Measurements from ENCODE around the gene ALDH3B1.

ALDH3B1 gene

DNA sequence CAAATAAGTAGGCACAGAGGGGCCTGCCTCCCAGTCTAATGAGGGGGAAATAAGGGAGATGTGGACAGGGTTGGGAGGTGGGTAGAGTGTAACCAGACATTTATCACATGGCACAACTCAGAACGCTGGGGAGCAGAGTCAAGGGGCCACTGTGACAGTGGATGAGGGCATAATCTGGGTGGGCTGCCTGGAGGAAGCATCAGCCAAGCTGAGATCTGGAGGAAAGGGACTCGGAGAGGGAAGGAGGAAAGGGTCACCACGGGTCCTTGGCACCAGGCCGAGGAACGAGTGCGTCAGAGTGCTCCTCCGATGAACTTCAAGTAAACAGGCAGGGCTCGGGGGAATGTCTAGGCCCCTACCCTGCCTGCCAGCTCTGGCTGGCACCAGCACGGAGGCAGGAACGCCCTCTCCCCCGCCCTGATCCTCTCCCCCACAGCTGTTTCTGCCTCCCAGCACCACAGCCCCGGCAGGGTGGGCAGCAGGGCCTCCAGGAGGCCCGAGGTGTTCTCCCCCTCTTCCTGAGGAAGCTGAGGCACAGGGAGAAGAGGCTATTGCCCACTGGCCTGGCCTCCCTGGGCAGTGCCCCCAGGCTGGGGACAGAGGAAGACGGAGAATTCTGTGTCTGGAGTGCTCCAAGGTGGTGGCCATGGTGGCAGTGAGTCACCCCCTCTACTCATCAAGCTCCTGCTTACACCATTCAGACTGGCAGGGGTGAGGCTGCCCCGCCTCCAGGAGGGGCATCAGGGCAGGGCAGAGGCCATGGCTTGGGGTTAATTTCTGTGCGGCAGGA, 4.2 kb downstream of the ALDH3B1 start:
- no peak for DNase-seq

GRCh38 chr11:68014947-68015447, 4.9 kb downstream of the ALDH3B1 start:
- no peak for DNase-seq

- no peak for DNase-seq
Observed at GRCh38 chr11:68015467-68015866, 5.3 kb downstream of the ALDH3B1 start.

DNA sequence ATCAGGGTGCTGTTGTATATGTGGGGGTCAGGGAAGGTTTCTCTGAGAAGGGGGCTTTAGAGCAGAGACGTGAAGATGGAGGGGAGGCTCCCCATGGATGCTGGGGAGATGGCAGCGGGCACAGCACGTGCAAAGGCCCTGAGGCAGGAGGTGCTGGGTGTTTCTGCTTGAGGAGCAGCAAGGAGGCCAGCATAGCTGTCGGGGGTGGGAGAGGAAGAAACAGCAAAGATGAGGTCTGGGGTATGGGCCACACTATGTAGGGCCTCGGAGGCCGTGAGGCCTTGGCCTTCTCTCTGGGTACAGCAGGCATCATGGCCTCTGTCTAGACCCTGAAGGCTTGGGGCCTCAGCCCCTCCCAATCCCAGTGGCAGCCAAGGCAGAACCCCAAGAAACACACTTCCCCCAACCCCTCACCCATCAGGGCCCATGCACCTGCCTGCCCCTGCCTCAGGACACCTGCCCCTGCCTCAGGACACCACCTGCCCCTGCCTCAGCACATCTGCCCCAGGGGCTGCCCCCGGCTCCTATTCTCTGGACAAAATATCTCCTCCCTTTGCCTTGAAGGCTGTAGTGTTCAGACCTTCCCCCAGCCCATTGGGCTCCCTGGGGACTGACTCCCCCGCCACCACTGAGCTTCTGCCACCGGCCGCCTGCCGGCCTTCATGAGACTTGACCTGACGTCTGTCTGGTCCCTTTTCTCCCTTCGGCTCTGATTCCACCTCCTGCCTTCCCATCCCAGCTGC, 6.2 kb downstream of the ALDH3B1 start:
- no peak for DNase-seq

- no peak for DNase-seq
Observed at GRCh38 chr11:68016904-68017817, 7.0 kb downstream of the ALDH3B1 start.

- no peak for DNase-seq
Observed at GRCh38 chr11:68017980-68018729, 8.0 kb downstream of the ALDH3B1 start.

GRCh38 chr11:68018730-68019190, 8.6 kb downstream of the ALDH3B1 start:
- no peak for DNase-seq

GRCh38 chr11:68019486-68019885, 9.4 kb downstream of the ALDH3B1 start:
- DNase-seq = no peak

DNA sequence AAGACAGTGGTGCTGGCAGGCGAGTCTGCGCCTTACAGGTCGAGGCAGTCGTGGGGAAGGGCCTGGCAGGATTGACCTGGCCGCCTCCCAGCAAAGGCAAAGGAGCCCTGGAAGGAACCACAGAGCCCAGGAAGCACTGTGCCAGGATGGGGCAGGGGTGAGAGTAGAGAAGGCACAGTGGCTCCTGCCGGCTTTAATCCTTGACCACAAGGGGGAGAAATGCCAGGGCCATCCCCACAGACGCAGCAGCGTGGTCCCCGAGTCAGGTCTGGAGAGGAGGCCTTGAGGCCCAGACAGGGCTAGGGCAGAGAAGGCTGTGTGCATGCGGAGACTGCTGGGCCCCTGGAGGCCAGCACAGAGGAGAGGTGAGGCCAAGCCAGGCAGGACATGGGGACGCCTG, 10.4 kb downstream of the ALDH3B1 start:
- DNase-seq = no peak

DNA sequence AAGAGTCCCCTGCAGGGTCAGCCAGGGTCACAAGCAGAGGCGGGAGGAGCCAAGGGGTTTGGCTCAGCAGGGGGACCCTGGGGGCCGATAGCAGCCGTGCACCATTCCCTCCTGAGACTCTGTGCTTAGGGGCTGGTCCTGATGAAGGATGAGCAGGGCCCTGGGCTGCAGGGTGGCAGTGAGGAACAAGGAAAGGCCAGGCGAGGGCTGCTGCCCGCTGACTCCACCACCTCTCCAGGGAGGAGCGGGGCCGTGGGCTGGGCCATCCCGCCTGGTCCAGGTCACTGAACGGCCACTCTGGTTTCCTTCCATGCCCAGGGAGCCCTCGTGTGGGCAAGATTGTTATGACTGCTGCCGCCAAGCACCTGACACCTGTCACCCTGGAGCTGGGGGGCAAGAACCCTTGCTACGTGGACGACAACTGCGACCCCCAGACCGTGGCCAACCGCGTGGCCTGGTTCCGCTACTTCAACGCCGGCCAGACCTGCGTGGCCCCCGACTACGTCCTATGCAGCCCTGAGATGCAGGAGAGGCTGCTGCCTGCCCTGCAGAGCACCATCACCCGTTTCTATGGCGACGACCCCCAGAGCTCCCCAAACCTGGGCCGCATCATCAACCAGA, 11.2 kb downstream of the ALDH3B1 start:
- no peak for DNase-seq

- no peak for DNase-seq
Observed at GRCh38 chr11:68022531-68022930, 12.4 kb downstream of the ALDH3B1 start.

DNA sequence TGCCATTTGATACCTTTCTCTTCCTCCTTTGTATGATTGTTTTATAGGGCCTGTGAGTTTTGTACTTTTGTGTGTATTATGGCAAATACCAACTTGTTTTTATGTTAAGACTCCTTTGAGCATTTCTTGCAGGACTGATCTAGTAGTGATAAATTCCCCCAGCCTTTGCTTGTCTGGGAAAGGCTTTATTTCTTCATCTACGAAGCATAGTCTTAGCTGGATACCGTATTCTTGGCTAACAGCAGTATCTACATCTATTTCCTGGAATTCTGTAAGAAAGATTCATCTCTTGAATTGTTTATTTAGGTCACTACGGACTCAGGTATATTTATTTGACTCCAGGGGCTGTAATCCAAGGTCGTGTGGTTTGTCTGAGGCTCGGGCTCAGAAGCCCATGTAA, 14.4 kb downstream of the ALDH3B1 start:
- no peak for DNase-seq

DNA sequence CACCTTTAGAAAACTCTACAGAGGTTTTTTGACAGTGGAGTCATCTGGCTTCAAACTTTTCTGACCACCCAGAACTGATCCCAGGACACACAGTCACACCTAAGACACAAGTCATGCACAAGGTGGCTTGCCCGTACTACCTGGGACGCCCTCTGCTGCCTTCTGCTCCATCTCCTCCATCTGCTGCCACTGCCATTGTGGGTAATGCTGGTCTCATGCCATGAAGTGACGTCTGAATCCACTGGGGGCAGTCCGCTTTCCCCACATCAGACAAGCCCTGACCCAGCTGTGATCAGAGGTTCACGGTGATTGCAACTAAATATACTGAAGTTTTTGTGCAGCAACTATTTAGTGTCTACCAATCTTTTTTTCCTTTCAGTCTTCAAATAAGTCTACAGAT, 14.9 kb downstream of the ALDH3B1 start:
- no peak for DNase-seq

DNA sequence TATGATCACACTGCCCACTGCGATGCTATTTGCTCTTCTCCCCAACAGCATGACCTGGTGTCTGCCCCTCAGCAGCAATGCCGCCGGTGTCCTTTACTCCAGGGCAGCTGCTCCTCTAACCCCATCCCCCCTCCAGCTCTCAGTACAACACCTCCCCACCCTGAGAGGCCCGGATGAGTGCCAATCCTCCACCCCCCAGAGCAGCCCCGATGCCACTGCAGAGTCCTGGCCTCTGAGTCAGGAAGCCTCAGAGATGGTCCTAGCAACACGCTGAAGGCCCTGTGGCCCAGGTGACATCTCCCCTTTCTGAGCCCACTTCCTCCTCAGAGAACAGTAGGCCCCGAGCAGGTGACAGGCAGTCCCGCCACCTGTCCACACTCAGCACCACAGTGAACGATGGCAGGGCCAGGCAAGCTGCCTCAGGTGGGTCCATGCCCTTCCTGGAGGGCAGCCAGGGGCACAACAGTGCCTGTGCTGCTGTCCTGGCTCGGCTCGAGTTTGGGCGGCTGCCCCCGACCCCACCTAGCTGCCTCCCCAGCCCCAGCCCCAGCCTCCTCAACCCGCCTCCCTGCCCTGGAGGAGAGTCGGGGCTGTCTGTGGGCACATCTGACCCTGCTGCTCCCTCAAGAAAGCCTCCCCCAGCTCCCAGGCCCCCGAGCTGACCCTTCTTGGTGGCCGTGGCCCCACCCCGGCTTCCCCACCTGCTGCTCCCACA, 16.4 kb downstream of the ALDH3B1 start:
- DNase-seq = no peak

- no peak for DNase-seq
Observed at GRCh38 chr11:68027667-68028066, 17.5 kb downstream of the ALDH3B1 start.

DNA sequence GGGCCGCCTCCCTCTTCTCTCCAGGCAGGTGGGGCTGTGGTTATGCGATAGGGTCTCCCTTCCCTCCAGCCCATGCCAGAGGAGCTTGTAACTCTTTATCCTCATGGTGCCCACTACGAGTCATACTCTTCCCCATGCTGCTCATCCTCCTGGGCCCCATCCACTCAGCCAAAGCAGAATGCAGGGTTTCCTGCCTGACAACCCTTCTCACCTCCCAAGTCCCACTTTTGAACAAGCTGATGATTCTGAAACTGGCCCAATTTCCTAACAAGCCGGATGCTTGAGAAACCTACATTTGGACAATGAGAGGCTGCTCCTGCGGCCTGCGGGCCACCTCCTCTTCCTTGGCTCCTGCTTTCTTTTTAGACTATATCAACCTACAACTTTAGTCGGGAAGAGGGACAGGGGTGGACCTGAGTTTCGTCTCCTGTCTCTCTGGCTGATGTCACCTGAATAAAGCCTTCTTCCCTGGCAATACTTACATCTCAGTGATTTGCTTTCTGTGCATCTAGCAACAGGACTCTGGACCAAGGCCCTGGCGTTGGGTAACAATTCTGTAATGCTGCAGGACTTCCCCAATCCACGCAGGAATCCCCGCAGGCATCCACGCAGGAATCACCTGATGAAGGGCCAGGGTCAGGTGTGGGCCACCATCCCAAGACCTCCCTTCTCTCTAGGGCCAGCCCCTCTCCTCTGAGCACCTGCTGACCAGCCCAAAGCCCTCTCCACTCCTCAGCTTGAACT, 18.8 kb downstream of the ALDH3B1 start:
- DNase-seq = no peak

- peak; percentile 96 for DNase-seq
Observed at GRCh38 chr11:68030318-68031143, 20.4 kb downstream of the ALDH3B1 start, which contains the start of gene NDUFS8. TSS of gene NDUFS8 (plus strand) at chr11:68030681. CDS start at chr11:68032152, 1,471 bp downstream.

DNA sequence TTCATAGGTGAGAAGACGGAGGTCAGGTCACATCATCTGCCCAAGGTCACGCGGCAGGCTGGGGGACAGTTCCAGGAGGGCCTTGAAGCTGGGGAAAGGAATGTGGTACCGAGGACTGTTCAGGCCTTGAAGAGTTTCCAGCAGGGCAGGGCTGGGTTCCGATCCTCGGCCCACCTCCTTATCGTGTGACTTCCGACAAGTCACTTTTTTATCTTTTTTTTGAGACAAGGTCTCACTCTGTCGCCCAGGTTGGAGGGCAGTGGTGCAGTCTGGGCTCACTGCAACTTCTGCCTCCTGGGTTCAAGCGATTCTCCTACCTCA, 21.0 kb downstream of the ALDH3B1 start:
- peak in 1 of 2 experiments; percentile 9 for DNase-seq

DNA sequence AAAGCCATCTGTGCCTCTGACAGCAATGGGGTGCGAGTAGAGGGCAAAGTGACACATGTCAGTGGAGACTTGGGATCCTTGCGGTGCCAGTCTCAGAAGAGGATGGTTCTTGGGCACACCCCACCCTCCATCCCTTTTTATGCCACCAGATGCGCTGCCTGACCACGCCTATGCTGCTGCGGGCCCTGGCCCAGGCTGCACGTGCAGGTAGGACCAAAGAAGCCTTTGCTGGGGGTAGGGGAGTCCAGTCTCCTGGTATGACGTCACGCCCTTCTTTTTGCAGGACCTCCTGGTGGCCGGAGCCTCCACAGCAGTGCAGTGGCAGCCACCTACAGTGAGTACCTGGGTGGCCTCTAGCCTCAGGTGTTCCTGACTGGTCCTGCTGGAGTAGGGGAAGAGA, 21.9 kb downstream of the ALDH3B1 start:
- no peak for DNase-seq
